Measurements from ENCODE around the gene DSCAM. TPM values are rescaled to one million over a fixed set of nuclear protein-coding genes. Genes with fewer than 3 reads are reported as not detected.

The DSCAM gene
- polyA plus RNA-seq, 1 experiment: 0.10 TPM

DNA sequence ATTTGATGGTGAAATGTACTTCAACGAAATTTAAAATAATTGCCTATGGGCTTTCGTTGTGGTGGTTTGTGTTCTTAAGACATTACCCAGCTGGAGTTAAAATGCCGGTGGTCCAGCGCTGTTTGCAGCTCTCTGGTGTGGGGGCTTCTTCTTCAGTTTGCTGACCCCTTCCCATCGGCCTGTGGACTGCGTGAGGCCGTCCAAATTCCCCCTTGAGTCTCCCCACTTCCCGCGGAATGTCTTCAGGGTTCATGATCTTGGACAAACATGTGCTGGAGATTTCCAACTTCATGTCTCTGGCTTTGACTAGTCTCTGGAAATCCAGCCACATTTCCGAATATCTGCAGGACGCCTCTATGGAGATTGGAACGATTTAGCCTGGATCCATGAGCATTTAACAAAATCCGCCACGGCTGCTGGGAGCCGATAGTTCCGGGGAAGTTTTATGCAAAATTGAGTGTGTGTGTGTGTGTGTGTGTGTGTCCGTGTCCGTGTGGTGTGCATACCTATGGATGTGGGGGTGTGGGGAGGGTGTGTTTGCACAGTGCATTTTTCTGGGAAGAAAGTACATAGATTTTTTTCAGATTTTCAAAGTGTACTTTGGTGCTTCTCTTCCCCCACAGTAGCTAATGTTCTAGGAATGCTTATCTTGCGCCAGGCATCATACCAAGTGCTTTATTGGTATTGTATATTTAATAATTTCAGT lies 862.5 kb downstream of the DSCAM start:
- DNase-seq (ENCODE audit: low read depth): no peak
- CTCF ChIA-PET: no interaction called here
- H3K36me3 ChIP-seq (ENCODE audit: control insufficient read depth, insufficient read depth, low read length): no peaks in the 10 kb centered on the region
- TF ChIP-seq, protein P1, sequence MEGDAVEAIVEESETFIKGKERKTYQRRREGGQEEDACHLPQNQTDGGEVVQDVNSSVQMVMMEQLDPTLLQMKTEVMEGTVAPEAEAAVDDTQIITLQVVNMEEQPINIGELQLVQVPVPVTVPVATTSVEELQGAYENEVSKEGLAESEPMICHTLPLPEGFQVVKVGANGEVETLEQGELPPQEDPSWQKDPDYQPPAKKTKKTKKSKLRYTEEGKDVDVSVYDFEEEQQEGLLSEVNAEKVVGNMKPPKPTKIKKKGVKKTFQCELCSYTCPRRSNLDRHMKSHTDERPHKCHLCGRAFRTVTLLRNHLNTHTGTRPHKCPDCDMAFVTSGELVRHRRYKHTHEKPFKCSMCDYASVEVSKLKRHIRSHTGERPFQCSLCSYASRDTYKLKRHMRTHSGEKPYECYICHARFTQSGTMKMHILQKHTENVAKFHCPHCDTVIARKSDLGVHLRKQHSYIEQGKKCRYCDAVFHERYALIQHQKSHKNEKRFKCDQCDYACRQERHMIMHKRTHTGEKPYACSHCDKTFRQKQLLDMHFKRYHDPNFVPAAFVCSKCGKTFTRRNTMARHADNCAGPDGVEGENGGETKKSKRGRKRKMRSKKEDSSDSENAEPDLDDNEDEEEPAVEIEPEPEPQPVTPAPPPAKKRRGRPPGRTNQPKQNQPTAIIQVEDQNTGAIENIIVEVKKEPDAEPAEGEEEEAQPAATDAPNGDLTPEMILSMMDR (IDR thresholded peaks at IDR 0.05; ENCODE audit: insufficient read depth, low read depth, low read length): no peak
- no peak overlapping the region for H3K4me3 ChIP-seq (ENCODE audit: low read depth, low read length)
- POLR2A ChIA-PET: no interaction called here
- H3K27me3 ChIP-seq (ENCODE audit: control insufficient read depth, insufficient read depth, low read length): no peaks in the 10 kb centered on the region

- Histone ChIP-seq H3K36me3 (ENCODE audit: control insufficient read depth, insufficient read depth, low read length) (no peaks in the 10 kb centered on the region), H3K27me3 (ENCODE audit: control insufficient read depth, insufficient read depth, low read length) (no peaks in the 10 kb centered on the region), H3K4me3 (ENCODE audit: low read depth, low read length) (no peak overlapping the region)
- TF ChIP-seq, protein P1 (IDR thresholded peaks at IDR 0.05; ENCODE audit: insufficient read depth, low read depth, low read length): no peak
- CTCF ChIA-PET: no interaction called here
- no peak for DNase-seq (ENCODE audit: low read depth)
- POLR2A ChIA-PET: no interaction called here
Observed at GRCh38 chr21:39980241-39980820, 866.6 kb downstream of the DSCAM start.

- POLR2A ChIA-PET: no interaction called here
- CTCF ChIA-PET: no interaction called here
- DNase-seq (ENCODE audit: low read depth): no peak
- no peak overlapping the region for H3K4me3 ChIP-seq (ENCODE audit: low read depth, low read length)
- no peaks in the 10 kb centered on the region for H3K36me3 ChIP-seq (ENCODE audit: control insufficient read depth, insufficient read depth, low read length)
- TF ChIP-seq, protein P1 (IDR thresholded peaks at IDR 0.05; ENCODE audit: insufficient read depth, low read depth, low read length): no peak
- no peaks in the 10 kb centered on the region for H3K27me3 ChIP-seq (ENCODE audit: control insufficient read depth, insufficient read depth, low read length)
Observed at GRCh38 chr21:39979321-39979720, 867.6 kb downstream of the DSCAM start.

- no peak overlapping the region for H3K4me3 ChIP-seq (ENCODE audit: low read depth, low read length)
- H3K27me3 ChIP-seq (ENCODE audit: control insufficient read depth, insufficient read depth, low read length): no peaks in the 10 kb centered on the region
- TF ChIP-seq, protein P1 (IDR thresholded peaks at IDR 0.05; ENCODE audit: insufficient read depth, low read depth, low read length): no peak
- POLR2A ChIA-PET: no interaction called here
- DNase-seq (ENCODE audit: low read depth): no peak
- CTCF ChIA-PET: no interaction called here
- H3K36me3 ChIP-seq (ENCODE audit: control insufficient read depth, insufficient read depth, low read length): no peaks in the 10 kb centered on the region
Observed at GRCh38 chr21:39976800-39977199, 870.2 kb downstream of the DSCAM start.

DNA sequence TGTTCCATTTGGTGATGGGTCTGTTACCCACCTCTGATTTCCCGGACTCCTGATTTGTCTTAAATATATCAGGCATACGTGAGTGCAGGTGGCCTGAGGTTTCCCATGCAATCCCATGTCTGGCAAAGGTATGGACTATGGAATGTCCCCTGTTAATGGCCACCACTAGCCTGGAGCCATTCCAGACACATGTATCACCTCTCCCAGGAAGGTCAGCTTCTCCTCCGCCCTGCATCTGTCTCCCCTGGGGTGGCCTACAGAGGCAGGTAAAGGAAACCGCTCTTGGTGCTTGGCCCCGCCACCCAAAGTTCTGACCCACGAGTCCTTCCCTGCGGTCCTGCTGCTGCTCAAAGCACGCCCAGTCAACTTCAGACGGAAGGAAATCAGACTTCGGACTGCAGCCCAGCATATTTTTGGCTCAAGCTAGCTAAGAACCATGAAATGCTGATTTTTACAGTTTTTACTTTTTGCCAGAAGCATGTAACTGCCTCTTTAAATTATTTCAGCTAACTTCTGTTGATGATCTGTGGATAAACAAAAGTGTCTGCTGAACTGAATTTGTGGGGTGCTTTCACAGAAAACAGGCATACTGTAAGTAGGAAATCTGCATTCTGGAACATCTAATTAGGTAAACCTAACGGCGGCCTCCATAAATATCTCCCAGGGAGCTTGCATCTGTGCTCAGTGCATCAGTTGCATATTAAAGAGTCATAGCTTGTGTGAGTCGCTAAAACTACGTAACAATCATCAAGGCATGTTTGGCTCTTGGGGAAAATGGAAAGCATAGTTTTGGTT lies 873.8 kb downstream of the DSCAM start:
- no peak for DNase-seq (ENCODE audit: low read depth)
- ChIA-PET CTCF (no interaction called here), POLR2A (no interaction called here)
- TF ChIP-seq, protein P1 (IDR thresholded peaks at IDR 0.05; ENCODE audit: insufficient read depth, low read depth, low read length): no peak
- H3K4me3 ChIP-seq (ENCODE audit: low read depth, low read length): no peak overlapping the region
- H3K27me3 ChIP-seq (ENCODE audit: control insufficient read depth, insufficient read depth, low read length): no peaks in the 10 kb centered on the region
- H3K36me3 ChIP-seq (ENCODE audit: control insufficient read depth, insufficient read depth, low read length): no peaks in the 10 kb centered on the region
